B cell (primary cell): Measurements from ENCODE around the gene CLSTN2. TPM values are rescaled to one million over a fixed set of nuclear protein-coding genes. Genes with fewer than 3 reads are reported as not detected.

Experiments
- ATAC-seq: fragments of 200-7000 bp; cut with Tn5 transposase; one replicate; pipeline ENCODE4 v1.10.0; 2021; ENCODE audit warnings: low read depth, mild to moderate bottlenecking, moderate number of reproducible peaks, moderate library complexity
- CTCF ChIA-PET: fragments of 350-600 bp; sonication (Branson Sonifier 250); formaldehyde crosslinking; loops from one replicate; lab custom pipeline; 2021; ENCODE audit warnings: antibody characterized with exemption, inconsistent platforms; lab: Charles Lee
- POLR2A ChIA-PET: fragments of 350-600 bp; sonication (Branson Sonifier 250); formaldehyde crosslinking; loops from one replicate; lab custom pipeline; 2021; ENCODE audit warnings: antibody characterized with exemption; lab: Charles Lee
- DNase-seq: peaks from one replicate; pipeline ENCODE4 v3.0.0; 2013
- H2AFZ ChIP-seq: 2 replicates; pipeline ENCODE4 v1.6.1; 2012; ENCODE audit warnings: mild to moderate bottlenecking, low read depth, low read length; ENCODE audit not compliant: insufficient read depth, poor library complexity, severe bottlenecking
- H3K27ac ChIP-seq, 2 donors: 1 replicate in 1 of 2; 2 replicates in 1 of 2; pipeline ENCODE4 v1.5.1; 2012 to 2013; ENCODE audit warnings: low read length in 2 of 2, mild to moderate bottlenecking in 2 of 2, moderate library complexity in 1 of 2
- H3K27me3 ChIP-seq, 4 experiments: fragments of 200-600 bp in 1 of 4; sonication (generic) in 1 of 4; replicated peaks in 1 of 4; 1 replicate in 2 of 4; 2 replicates in 2 of 4; pipeline versions ENCODE4 v1.6.1 to v1.7.0; 2013 to 2016; ENCODE audit warnings: low read length in 3 of 4, mild to moderate bottlenecking in 2 of 4, mixed read lengths in 1 of 4, moderate library complexity in 1 of 4; ENCODE audit not compliant: insufficient read depth in 4 of 4, control insufficient read depth in 3 of 4; ENCODE audit errors: control extremely low read depth in 1 of 4
- H3K36me3 ChIP-seq, 2 experiments: replicated peaks in 1 of 2; 1 replicate in 1 of 2; 2 replicates in 1 of 2; pipeline versions ENCODE4 v1.6.1 to v1.7.1; 2013; ENCODE audit warnings: low read length in 1 of 2; ENCODE audit not compliant: insufficient read depth in 2 of 2, control insufficient read depth in 1 of 2; ENCODE audit errors: control extremely low read depth in 1 of 2, extremely low read depth in 1 of 2
- H3K4me1 ChIP-seq, 2 donors: fragments of 200-600 bp in 1 of 2; sonication (generic) in 1 of 2; 1 replicate in 1 of 2; 2 replicates in 1 of 2; pipeline versions ENCODE4 v1.5.1 to v1.6.1; 2013 to 2017; ENCODE audit warnings: low read length in 2 of 2; ENCODE audit not compliant: control insufficient read depth in 2 of 2, insufficient read depth in 2 of 2
- H3K4me2 ChIP-seq: replicated peaks from 2 replicates; pipeline ENCODE3; 2012; ENCODE audit warnings: mild to moderate bottlenecking, low read depth, low read length; ENCODE audit not compliant: poor library complexity, severe bottlenecking
- H3K4me3 ChIP-seq, 5 experiments: fragments of 200-600 bp in 1 of 5; sonication (generic) in 1 of 5; 1 replicate in 3 of 5; 2 replicates in 2 of 5; pipeline versions ENCODE4 v1.5.1 to v1.7.0; 2011 to 2016; ENCODE audit warnings: low read length in 4 of 5, mild to moderate bottlenecking in 4 of 5, low read depth in 2 of 5, control low read depth in 1 of 5, moderate library complexity in 1 of 5; ENCODE audit not compliant: insufficient read depth in 1 of 5; ENCODE audit errors: control extremely low read depth in 1 of 5, extremely low read depth in 1 of 5
- H3K79me2 ChIP-seq: fragments of 200-600 bp; sonication (generic); one replicate; pipeline ENCODE4 v1.6.0; 2016; ENCODE audit warnings: low read length; ENCODE audit not compliant: control insufficient read depth, insufficient read depth
- H3K9ac ChIP-seq: fragments of 200-600 bp; sonication (generic); 2 replicates; pipeline ENCODE4 v1.6.1; 2017; ENCODE audit warnings: mild to moderate bottlenecking, low read length, moderate library complexity
- H3K9me3 ChIP-seq, 3 donors: one replicate each; pipeline versions ENCODE4 v1.6.1 to v1.7.1; 2013; ENCODE audit warnings: low read length in 2 of 3; ENCODE audit not compliant: control insufficient read depth in 2 of 3, insufficient read depth in 1 of 3; ENCODE audit errors: control extremely low read depth in 1 of 3
- H4K20me1 ChIP-seq: 2 replicates; pipeline ENCODE4 v1.6.0; 2012; ENCODE audit warnings: mild to moderate bottlenecking, low read length; ENCODE audit not compliant: insufficient read depth, control insufficient read depth, poor library complexity, severe bottlenecking
- H3K27ac Mint-ChIP-seq: one replicate; pipeline ENCODE4 v1.8.0; 2021; ENCODE audit warnings: mixed read lengths
- H3K27me3 Mint-ChIP-seq: one replicate; pipeline ENCODE4 v1.8.0; 2021; ENCODE audit warnings: mixed read lengths
- H3K4me1 Mint-ChIP-seq: one replicate; pipeline ENCODE4 v1.8.0; 2021; ENCODE audit warnings: mixed read lengths
- H3K4me3 Mint-ChIP-seq: one replicate; pipeline ENCODE4 v1.8.0; 2021; ENCODE audit warnings: mixed read lengths
- H3K9me3 Mint-ChIP-seq: one replicate; pipeline ENCODE4 v1.8.0; 2022; ENCODE audit warnings: mixed read lengths; ENCODE audit not compliant: insufficient read depth
- CTCF ChIP-seq: fragments of 200-600 bp; IDR thresholded peaks from one replicate; pipeline ENCODE4 v1.8.0; 2022; ENCODE audit warnings: antibody characterized with exemption, mild to moderate bottlenecking
- EZH2 ChIP-seq: IDR thresholded peaks from 2 replicates; pipeline ENCODE4 v1.6.1; 2012; ENCODE audit warnings: borderline replicate concordance, low read depth, mild to moderate bottlenecking, moderate library complexity, low read length; ENCODE audit not compliant: insufficient read depth, poor library complexity, severe bottlenecking
- WGBS: methylation state at CpG from one replicate; pipeline ENCODE4 v1.1.5; 2013; ENCODE audit warnings: missing lambda C conversion rate; ENCODE audit not compliant: insufficient coverage; 5-methylcytosine and 5-hydroxymethylcytosine counted together
- intact Hi-C: fragments of 100-400 bp; cut with micrococcal nuclease; formaldehyde crosslinking; loops from one replicate; pipeline ENCODE4 v1.10.0; 2022
- polyA plus RNA-seq: library from polyadenylated mRNA; depleted of rRNA; stranded (reverse); fragments of >200 nt; gene quantifications from 2 replicates; pipeline ENCODE4 v1.2.3, GENCODE V29; 2012
- total RNA-seq, 2 donors: library from RNA; stranded (reverse); fragments of 120-200 nt in 1 of 2; gene quantifications; 1 replicate in 1 of 2; 2 replicates in 1 of 2; pipeline versions ENCODE4 v1.2.3 to v1.2.4, GENCODE V29; 2013 to 2022

The CLSTN2 gene
- total and polyA plus RNA-seq, 2 donors (not counting 1 experiment from before 2014, with no cell fraction given), result not detected

DNA sequence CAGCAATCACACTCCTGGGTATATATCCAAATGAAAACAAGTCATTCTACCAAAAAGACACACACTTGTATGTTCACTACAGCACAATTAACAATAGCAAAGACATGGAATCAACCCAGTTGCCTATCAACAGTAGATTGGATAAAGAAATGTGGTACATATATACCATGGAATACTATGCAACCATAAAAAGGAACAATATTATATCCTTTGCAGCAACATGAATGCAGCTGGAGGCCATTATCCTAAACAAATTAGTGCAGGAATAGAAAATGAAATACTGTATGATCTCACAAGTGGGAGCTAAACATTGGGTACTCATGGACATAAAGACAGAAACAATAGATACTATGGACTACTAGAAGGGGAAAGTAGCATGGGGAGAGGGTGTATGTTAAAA lies 224.7 kb downstream of the CLSTN2 start:
- peaks cover 2% of the 10 kb centered on the region for H3K9me3 Mint-ChIP-seq
- no peak for ATAC-seq
- no peak overlapping the region for H3K4me3 Mint-ChIP-seq
- Histone ChIP-seq H3K27me3 (no peaks in the 10 kb centered on the region), H3K4me3 (no peak overlapping the region), H3K36me3 (no peaks in the 10 kb centered on the region), H3K4me2 (no peak overlapping the region), H3K79me2 (no peaks in the 10 kb centered on the region), H2AFZ (no peak overlapping the region), H3K4me1 (no peaks in the 10 kb centered on the region), H4K20me1 (no peaks in the 10 kb centered on the region), H3K9ac (no peak overlapping the region), H3K9me3 (peaks cover 0 to 2% (median 0%) of the 10 kb centered on the region in 3 donors), H3K27ac (no peak overlapping the region)
- POLR2A ChIA-PET, result no interaction called here
- no peak for DNase-seq
- peaks cover 12% of the 10 kb centered on the region for H3K27me3 Mint-ChIP-seq
- no peaks in the 10 kb centered on the region for H3K4me1 Mint-ChIP-seq
- H3K27ac Mint-ChIP-seq, result no peak overlapping the region
- CTCF ChIA-PET, result no interaction called here
- TF ChIP-seq CTCF (no peak), EZH2 (no peak)
- intact Hi-C loops, result no loop called here

DNA sequence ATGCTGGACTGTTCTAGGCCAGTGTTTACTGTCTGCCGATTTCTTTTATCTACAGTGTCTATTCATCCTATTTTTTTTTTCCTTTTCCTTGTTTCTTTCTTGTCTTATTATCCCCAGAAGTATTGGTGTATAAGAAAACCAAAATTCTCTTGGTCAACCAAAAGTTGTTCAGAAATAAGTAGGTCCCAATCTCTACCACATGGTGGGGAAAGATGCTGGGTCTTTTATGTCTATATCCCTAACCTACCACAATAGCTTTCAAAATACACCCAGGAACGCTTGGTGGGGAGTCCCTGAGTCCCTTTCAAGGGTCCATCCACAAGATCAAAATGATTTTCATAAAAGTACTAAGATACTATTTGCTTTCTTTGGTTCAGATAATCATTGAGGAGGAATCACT lies 225.6 kb downstream of the CLSTN2 start:
- Histone ChIP-seq H3K27ac (no peak overlapping the region), H3K36me3 (no peaks in the 10 kb centered on the region), H3K9ac (no peak overlapping the region), H3K79me2 (no peaks in the 10 kb centered on the region), H3K9me3 (no peaks in the 10 kb centered on the region), H3K27me3 (no peaks in the 10 kb centered on the region), H4K20me1 (no peaks in the 10 kb centered on the region), H3K4me1 (no peaks in the 10 kb centered on the region), H3K4me2 (no peak overlapping the region), H2AFZ (no peak overlapping the region), H3K4me3 (no peak overlapping the region)
- ATAC-seq (no peak), DNase-seq (no peak)
- Mint-ChIP-seq H3K9me3 (peaks cover 2% of the 10 kb centered on the region), H3K27me3 (peaks cover 12% of the 10 kb centered on the region), H3K4me1 (no peaks in the 10 kb centered on the region), H3K4me3 (no peak overlapping the region), H3K27ac (no peak overlapping the region)
- no CpG with 5 or more reads among the region's 2 CpGs for WGBS
- TF ChIP-seq EZH2 (no peak), CTCF (no peak)
- intact Hi-C loops, result no loop called here
- ChIA-PET POLR2A (no interaction called here), CTCF (no interaction called here)
